ENCODE data around the gene GHR. TPM values are rescaled to one million over a fixed set of nuclear protein-coding genes. Genes with fewer than 3 reads are reported as not detected.

Gene GHR
- total and polyA plus RNA-seq, 10 of the 15 experiments (the other 5 are each of a cell fraction or from before 2014, with no cell fraction given) = 0.23 to 10.2 (median 0.48) TPM

GRCh38 chr5:42596817-42597216 lies 173.6 kb downstream of the GHR start (continued):
- TF ChIP-seq CBX3 (IDR thresholded peaks at IDR 0.05; ENCODE audit: borderline replicate concordance, low read depth) (no peak), HDAC2 (IDR thresholded peaks at IDR 0.05) (no peak), TAF1 (IDR thresholded peaks at IDR 0.05; ENCODE audit: borderline replicate concordance, low read depth, low read length) (no peak), MXI1 (IDR thresholded peaks at IDR 0.05; ENCODE audit: low read depth, low read length) (no peak)

GRCh38 chr5:42597318-42597937 lies 174.2 kb downstream of the GHR start:
- no peak overlapping the region for H3K27ac ChIP-seq (ENCODE audit: control insufficient read depth, insufficient read depth)
- ChIA-PET RAD21 (ENCODE audit: unreplicated experiment) (no interaction called here), POLR2A (no interaction called here), CTCF (no interaction called here), SMC1A (ENCODE audit: uncharacterized antibody, unreplicated experiment) (no interaction called here)
- FAIRE-seq (no peak), DNase-seq (ENCODE audit: low read depth, low spot score) (no peak), ATAC-seq (no peak)
- H3K4me1 ChIP-seq (ENCODE audit: control insufficient read depth, insufficient read depth, low read length) = no peaks in the 10 kb centered on the region
- H3K9ac ChIP-seq (ENCODE audit: control insufficient read depth, insufficient read depth, low read length) = no peak overlapping the region
- H3K79me2 ChIP-seq (ENCODE audit: control insufficient read depth, insufficient read depth, low read length) = no peaks in the 10 kb centered on the region
- no TSS peak for BruUV-seq (replicated peaks)
- no peaks in the 10 kb centered on the region for H3K36me3 ChIP-seq (ENCODE audit: control insufficient read depth in 2 of 2, insufficient read depth in 2 of 2, low read length in 1 of 2)
- in situ Hi-C loops (cut with MboI) = no loop called here
- intact Hi-C loops (cut with micrococcal nuclease; ENCODE audit: unreplicated experiment) = no loop called here
- WGBS (ENCODE audit: insufficient coverage, insufficient replicate concordance, low lambda C conversion rate, missing lambda C conversion rate) = 43% methylated on average over 4 of the region's 4 CpGs
- H2AFZ ChIP-seq (ENCODE audit: control insufficient read depth, low read depth, low read length) = no peak overlapping the region
- no peak for TF ChIP-seq POLR2A (IDR thresholded peaks at IDR 0.05; ENCODE audit: low read depth, low read length)
- TF ChIP-seq TCF3 (IDR thresholded peaks at IDR 0.05; ENCODE audit: borderline replicate concordance, insufficient read depth, low read depth, low read length) = no peak
- no peak for TF ChIP-seq ATF7 (IDR thresholded peaks at IDR 0.05; ENCODE audit: low read depth)
- no peak for TF ChIP-seq CREB1 (IDR thresholded peaks at IDR 0.05; ENCODE audit: low read depth)
- TF ChIP-seq HCFC1 (IDR thresholded peaks at IDR 0.05; ENCODE audit: low read length) = no peak
- TF ChIP-seq RAD21 (IDR thresholded peaks at IDR 0.05; ENCODE audit: insufficient read depth, low read depth, low read length) = no peak
- TF ChIP-seq BCL3 (IDR thresholded peaks at IDR 0.05; ENCODE audit: borderline replicate concordance, insufficient read depth, low read depth, low read length, poor library complexity, severe bottlenecking) = no peak
- TF ChIP-seq GATAD2B (conservative IDR thresholded peaks at IDR 0.05; ENCODE audit: low read depth) = no peak
- TF ChIP-seq ATF2 (IDR thresholded peaks at IDR 0.05; ENCODE audit: low read length) = no peak
- H3K27me3 ChIP-seq (replicated peaks in 1 of 2; ENCODE audit: control insufficient read depth in 2 of 2, insufficient read depth in 2 of 2, low read length in 1 of 2) = no peaks in the 10 kb centered on the region
- no peaks in the 10 kb centered on the region for H3K9me3 ChIP-seq (replicated peaks; ENCODE audit: control insufficient read depth, insufficient read depth, low read length)
- no peak overlapping the region for H3K4me2 ChIP-seq (ENCODE audit: control insufficient read depth, insufficient read depth)
- no peak overlapping the region for H3K4me3 ChIP-seq
- no peaks in the 10 kb centered on the region for H4K20me1 ChIP-seq (ENCODE audit: control insufficient read depth, insufficient read depth)

Measured in GM12878 (cell line).